ENCODE measurements around the gene MYLK. TPM values are rescaled to one million over a fixed set of nuclear protein-coding genes. Genes with fewer than 3 reads are reported as not detected.
A peak's percentile ranks its signal among the peaks of the same experiment; 100 is the strongest.

The MYLK gene
- polyA plus RNA-seq, 1 donor (not counting 4 experiments of a cell fraction or from before 2014, with no cell fraction given) = 7.8 TPM

- Histone ChIP-seq H3K4me3 (ENCODE audit: control insufficient read depth in 2 of 3, extremely low read depth in 1 of 3, insufficient read depth in 2 of 3, low read depth in 1 of 3, low read length in 3 of 3) (no peak overlapping the region), H3K9me3 (ENCODE audit: control insufficient read depth, low read depth, low read length) (no peaks in the 10 kb centered on the region), H3K4me1 (ENCODE audit: control insufficient read depth, extremely low read depth, insufficient read depth, low read length) (peaks cover 18% of the 10 kb centered on the region), H2AFZ (ENCODE audit: control insufficient read depth, low read length) (no peak overlapping the region), H3K27ac (ENCODE audit: control insufficient read depth, insufficient read depth, low read length) (no peak overlapping the region), H3K4me2 (ENCODE audit: control insufficient read depth, extremely low read depth, insufficient read depth, low read depth, low read length) (no peak overlapping the region), H3K79me2 (ENCODE audit: control insufficient read depth, insufficient read depth, low read length) (no peaks in the 10 kb centered on the region), H3K36me3 (ENCODE audit: control insufficient read depth in 2 of 2, extremely low read depth in 1 of 2, insufficient read depth in 2 of 2, low read length in 2 of 2) (no peaks in the 10 kb centered on the region), H3K27me3 (ENCODE audit: control insufficient read depth, extremely low read depth, insufficient read depth, low read length) (no peaks in the 10 kb centered on the region), H3K9ac (ENCODE audit: control insufficient read depth, extremely low read depth, insufficient read depth, low read length) (no peak overlapping the region), H3K9me1 (ENCODE audit: control insufficient read depth, extremely low read depth, insufficient read depth, low read length) (no peaks in the 10 kb centered on the region), H4K20me1 (ENCODE audit: control insufficient read depth, extremely low read depth, insufficient read depth, low read length) (no peaks in the 10 kb centered on the region)
- no peak for FAIRE-seq
- peak in 1 of 3 experiments; percentile 26 for TF ChIP-seq CTCF (optimal IDR thresholded peaks at IDR 0.05 in 1 of 3, IDR thresholded peaks at IDR 0.05 in 1 of 3, conservative IDR thresholded peaks at IDR 0.05 in 1 of 3; ENCODE audit: extremely low read depth in 1 of 3, insufficient read depth in 2 of 3, low read length in 3 of 3)
- TF ChIP-seq EZH2 (IDR thresholded peaks at IDR 0.05; ENCODE audit: low read length) = no peak
- DNase-seq (ENCODE audit: low read depth, low spot score) = no peak
- dilution Hi-C loops (cut with MboI; ENCODE audit: extremely low pct_ligation_motif_present, low sequenced_read_pairs) = no loop called here
Measured at GRCh38 chr3:123805504-123805903, 78.6 kb downstream of the MYLK start.

- Histone ChIP-seq H2AFZ (ENCODE audit: control insufficient read depth, low read length) (no peak overlapping the region), H3K79me2 (ENCODE audit: control insufficient read depth, insufficient read depth, low read length) (no peaks in the 10 kb centered on the region), H3K4me3 (ENCODE audit: control insufficient read depth in 2 of 3, extremely low read depth in 1 of 3, insufficient read depth in 2 of 3, low read depth in 1 of 3, low read length in 3 of 3) (no peak overlapping the region), H3K9ac (ENCODE audit: control insufficient read depth, extremely low read depth, insufficient read depth, low read length) (no peak overlapping the region), H3K9me1 (ENCODE audit: control insufficient read depth, extremely low read depth, insufficient read depth, low read length) (no peaks in the 10 kb centered on the region), H3K36me3 (ENCODE audit: control insufficient read depth in 2 of 2, extremely low read depth in 1 of 2, insufficient read depth in 2 of 2, low read length in 2 of 2) (no peaks in the 10 kb centered on the region), H4K20me1 (ENCODE audit: control insufficient read depth, extremely low read depth, insufficient read depth, low read length) (no peaks in the 10 kb centered on the region), H3K4me1 (ENCODE audit: control insufficient read depth, extremely low read depth, insufficient read depth, low read length) (peaks cover 22% of the 10 kb centered on the region), H3K27ac (ENCODE audit: control insufficient read depth, insufficient read depth, low read length) (no peak overlapping the region), H3K27me3 (ENCODE audit: control insufficient read depth, extremely low read depth, insufficient read depth, low read length) (no peaks in the 10 kb centered on the region), H3K4me2 (ENCODE audit: control insufficient read depth, extremely low read depth, insufficient read depth, low read depth, low read length) (no peak overlapping the region), H3K9me3 (ENCODE audit: control insufficient read depth, low read depth, low read length) (no peaks in the 10 kb centered on the region)
- DNase-seq (ENCODE audit: low read depth, low spot score) = no peak
- no peak for TF ChIP-seq EZH2 (IDR thresholded peaks at IDR 0.05; ENCODE audit: low read length)
- no peak for TF ChIP-seq CTCF (optimal IDR thresholded peaks at IDR 0.05 in 1 of 3, IDR thresholded peaks at IDR 0.05 in 1 of 3, conservative IDR thresholded peaks at IDR 0.05 in 1 of 3; ENCODE audit: extremely low read depth in 1 of 3, insufficient read depth in 2 of 3, low read length in 3 of 3)
- dilution Hi-C loops (cut with MboI; ENCODE audit: extremely low pct_ligation_motif_present, low sequenced_read_pairs) = no loop called here
- no peak for FAIRE-seq
Measured at GRCh38 chr3:123805101-123805500, 79.0 kb downstream of the MYLK start.

Data from keratinocyte (primary cell).